ENCODE data around the gene IFITM1.
"Not testable (repeated sequence)": the region's sequence is repeated elsewhere in the genome, so short reads cannot be mapped to it uniquely, and the experiment has no call there.

IFITM1 gene

GRCh38 chr11:326592-326841 lies 12.7 kb downstream of the IFITM1 start:
- DNase-seq (ENCODE audit: low spot score) = peak; percentile 64

DNA sequence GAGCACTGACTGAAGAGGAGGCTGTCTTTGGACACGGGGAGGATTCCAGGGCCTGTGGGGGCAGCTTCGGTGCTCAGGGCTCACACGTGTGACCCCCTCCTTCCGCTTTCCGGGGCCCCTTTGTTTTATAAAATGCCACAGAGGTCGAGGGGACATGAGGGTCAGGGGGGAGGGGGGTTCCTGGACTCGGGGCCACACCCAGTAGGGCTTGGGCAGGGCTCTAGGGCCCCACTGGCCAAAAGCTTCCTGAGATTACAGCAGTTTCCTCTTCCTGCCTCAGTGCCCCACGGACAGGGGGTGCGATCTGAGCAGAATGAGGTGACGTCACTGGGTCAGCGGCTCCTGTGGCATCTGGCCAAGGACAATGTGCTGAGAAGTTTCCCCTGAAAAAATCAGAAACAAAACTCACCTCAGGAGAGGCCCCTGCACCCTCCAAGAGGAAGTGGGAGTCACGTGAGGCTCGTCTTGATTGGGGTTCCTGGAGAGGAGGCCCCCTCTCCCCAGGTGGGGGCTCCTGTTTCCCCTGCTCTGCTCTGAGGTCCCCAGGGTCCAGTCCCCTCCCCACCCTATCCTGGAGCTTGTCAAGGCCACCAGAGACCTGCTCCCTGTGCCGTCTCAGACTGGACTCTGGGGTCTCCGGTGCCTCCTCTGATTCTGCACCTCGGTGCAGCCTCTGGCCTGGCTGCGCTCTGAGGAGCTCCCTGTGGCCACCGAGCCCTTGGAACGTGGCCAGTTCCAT lies 13.2 kb downstream of the IFITM1 start:
- peak; percentile 69 for DNase-seq (ENCODE audit: low spot score)

DNA sequence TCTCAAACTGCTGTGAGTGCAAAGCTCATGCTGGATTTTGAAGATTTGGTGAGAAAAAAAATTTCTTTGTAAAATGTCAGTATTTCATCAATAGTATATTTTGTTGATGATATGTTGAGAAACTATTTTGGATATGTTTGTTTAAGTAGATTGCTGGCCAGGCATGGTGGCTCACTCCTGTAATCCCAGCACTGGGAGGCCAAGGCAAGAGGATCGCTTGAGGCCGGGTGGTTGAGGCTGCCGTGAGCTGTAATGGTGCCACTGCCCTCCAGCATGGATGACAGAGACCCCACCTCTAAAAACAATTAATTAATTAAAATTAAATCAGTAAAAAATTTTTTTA lies 13.7 kb downstream of the IFITM1 start:
- no peak for DNase-seq (ENCODE audit: low spot score)

- DNase-seq (ENCODE audit: low spot score) = peak; percentile 45
These were observed 14.2 kb downstream of the IFITM1 start for GRCh38 chr11:328012-328411.

DNA sequence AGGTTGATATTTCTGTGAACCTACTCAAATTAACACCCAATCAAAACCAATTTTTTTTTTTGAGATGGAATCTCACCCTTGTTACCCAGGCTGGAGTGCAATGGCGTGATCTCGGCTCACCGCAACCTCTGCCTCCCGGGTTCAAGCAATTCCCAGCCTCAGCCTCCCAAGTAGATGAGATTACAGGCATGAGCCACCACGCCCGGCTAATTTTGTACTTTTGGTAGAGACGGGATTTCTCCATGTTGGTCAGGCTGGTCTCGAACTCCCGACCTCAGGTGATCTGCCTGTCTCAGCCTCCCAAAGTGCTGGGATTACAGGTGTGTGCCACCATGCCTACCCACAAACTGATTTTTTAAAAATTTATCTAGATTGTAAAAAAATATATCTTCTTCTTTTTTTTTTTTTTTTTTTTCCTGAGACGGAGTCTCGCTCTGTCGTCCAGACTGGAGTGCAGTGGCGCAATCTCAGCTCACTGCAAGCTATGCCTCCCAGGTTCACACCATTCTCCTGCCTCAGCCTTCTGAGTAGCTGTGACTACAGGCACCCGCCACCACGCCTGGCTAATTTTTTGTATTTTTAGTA lies 14.8 kb downstream of the IFITM1 start:
- not testable (repeated sequence) for DNase-seq (ENCODE audit: low spot score)

DNA sequence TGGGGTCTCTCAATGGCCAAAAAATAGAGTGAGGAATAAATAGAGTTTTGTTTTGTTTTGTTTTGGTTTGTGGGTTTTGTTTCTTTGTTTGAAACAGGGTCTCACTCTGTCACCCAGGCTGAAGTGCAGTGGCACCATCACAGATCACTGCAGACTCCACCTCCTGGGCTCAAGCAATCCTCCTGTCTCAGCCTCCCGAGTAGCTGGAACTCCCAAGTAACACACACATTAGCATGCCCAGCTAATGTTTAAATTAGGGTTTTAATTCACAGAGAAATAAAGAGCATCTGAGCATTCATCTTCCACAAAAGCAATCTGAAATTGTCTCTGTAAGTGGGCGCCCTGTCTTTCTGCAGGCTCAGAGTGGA lies 16.0 kb downstream of the IFITM1 start:
- DNase-seq (ENCODE audit: low spot score) = no peak

DNA sequence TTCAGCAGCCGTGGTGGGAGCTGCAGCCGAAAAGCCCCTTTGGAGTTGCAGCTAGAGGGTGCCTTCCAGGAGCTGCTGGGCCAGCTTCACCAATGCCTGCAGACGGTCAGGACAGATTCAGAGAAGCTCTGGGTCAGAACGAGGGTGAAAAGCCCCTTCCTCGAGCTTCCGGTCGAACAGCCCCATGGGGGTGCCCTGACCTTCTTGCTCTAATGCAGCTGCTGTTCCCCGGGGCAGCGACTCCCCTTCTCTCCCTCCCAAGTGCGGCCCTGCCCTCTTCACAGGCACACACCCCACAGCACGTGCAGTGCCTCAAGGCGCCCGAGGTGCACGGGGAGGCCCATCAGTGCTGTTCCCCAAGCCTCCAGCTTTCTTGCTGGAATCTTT lies 16.5 kb downstream of the IFITM1 start:
- DNase-seq (ENCODE audit: low spot score) = no peak

- peak; percentile 61 for DNase-seq (ENCODE audit: low spot score)
These were observed 17.0 kb downstream of the IFITM1 start for GRCh38 chr11:330694-331357.

DNA sequence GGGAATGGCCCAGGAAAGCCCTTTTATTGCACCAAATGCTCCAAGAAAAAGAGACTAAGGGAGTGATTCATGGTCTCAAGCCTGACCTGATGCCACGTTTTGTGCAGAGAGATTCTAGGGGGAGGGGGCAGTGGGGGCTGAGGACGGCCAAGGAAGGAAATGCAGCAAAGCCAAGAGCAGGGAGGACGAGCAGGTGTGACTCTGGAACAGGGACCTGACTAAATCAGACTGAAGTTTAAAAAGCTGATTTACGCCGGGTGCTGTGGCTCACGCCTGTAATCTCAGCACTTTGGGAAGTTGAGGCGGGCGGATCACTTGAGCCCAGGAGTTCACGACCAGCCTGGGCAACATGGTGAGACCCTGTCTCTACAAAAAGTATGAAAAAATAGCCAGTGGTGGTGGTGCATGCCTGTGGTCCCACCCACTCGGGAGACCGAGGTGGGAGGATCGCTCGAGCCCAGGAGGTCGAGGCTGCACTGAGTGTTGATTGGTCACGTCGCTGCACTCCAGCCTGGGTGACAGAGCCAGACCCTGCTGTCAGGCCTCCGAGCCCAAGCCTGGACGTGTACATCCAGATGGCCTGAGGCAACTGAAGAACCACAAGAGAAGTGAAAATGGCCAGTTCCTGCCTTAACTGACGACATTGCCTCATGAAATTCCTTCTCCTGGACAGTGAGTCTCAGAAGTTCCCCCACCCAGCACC lies 17.7 kb downstream of the IFITM1 start:
- peak; percentile 42 for DNase-seq (ENCODE audit: low spot score)

GRCh38 chr11:332651-333480 lies 19.0 kb downstream of the IFITM1 start:
- DNase-seq (ENCODE audit: low spot score) = peak; percentile 55

- DNase-seq (ENCODE audit: low spot score) = not testable (repeated sequence)
These were observed 19.9 kb downstream of the IFITM1 start for GRCh38 chr11:333616-334263.

GRCh38 chr11:334264-334994 lies 20.6 kb downstream of the IFITM1 start:
- peak; percentile 72 for DNase-seq (ENCODE audit: low spot score)

DNA sequence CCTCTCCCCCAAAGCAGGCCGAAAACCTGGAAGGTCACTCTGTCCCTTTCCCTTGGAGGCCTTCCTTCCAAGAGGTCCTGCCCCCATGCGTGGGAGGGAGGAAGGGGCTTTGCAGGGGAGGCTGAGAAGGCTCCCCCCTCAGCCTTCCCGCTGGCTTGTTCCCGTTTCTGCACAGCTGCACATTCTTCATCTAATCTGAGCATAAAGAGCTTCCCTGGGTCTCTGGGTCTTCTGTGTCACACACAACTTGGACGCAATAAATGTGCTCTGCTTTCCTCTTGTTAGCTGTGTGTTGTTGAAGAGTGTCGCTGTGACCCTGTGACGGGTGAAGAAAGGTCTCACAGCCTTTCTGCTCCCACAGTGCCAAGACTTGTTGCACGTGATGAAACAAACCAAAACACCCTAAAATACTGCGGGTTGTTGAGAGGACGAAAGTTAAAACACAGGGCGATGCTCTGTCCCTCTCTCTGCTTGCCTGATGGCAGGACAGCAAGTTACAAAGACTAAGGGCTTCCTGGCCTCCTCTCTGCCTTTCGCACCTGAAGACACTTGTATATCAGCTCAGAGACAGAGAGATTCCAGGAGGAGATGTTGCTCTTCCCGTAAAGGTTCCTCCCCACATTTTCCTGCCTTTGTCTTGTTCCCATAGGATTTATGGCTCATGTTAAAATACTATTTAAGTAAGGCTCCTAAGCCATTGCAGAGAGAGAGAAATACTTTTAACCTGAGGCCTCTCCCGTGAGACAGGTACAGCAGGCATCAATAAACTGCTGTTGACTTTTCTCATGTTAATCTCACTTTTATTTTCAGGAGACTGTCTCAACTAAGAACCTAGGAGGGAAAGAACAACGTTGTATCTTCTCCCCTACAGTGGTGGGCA lies 22.2 kb downstream of the IFITM1 start:
- DNase-seq (ENCODE audit: low spot score) = peak; percentile 72

GRCh38 chr11:336659-337198 lies 22.9 kb downstream of the IFITM1 start:
- no peak for DNase-seq (ENCODE audit: low spot score)

DNA sequence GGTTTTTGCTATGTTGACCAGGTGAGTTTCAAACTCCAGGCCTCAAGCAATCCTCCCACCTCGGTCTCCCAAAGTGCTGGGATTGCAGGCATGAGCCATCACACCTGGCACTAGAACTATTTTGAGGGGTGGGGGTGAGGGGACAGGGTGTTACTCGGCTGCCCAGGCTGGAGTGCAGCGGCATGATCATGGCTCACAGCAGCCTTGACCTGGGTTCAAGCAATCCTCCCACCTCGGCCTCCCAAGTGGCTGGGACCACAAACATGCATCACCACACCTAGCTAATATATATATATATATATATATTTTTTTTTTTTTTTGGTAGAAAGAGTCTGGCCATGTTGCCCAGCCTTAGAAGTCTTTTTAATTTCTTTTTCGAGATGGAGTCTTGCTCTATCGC lies 23.9 kb downstream of the IFITM1 start:
- no peak for DNase-seq (ENCODE audit: low spot score)

GRCh38 chr11:339963-340362 lies 26.1 kb downstream of the IFITM1 start:
- DNase-seq (ENCODE audit: low spot score) = no peak

GRCh38 chr11:340539-341512 lies 27.0 kb downstream of the IFITM1 start:
- DNase-seq (ENCODE audit: low spot score) = no peak

GRCh38 chr11:342328-342727 lies 28.5 kb downstream of the IFITM1 start:
- no peak for DNase-seq (ENCODE audit: low spot score)

All from left forelimb (tissue), 1 donor.